ENCODE data around the gene HNRNPUL2. TPM values are rescaled to one million over a fixed set of nuclear protein-coding genes. Genes with fewer than 3 reads are reported as not detected.
A peak's percentile ranks its signal among the peaks of the same experiment; 100 is the strongest.

HNRNPUL2 gene
- total RNA-seq, 1 donor from 2014 or later: 30.9 TPM

- Histone ChIP-seq H3K4me1 (peaks cover 18% of the 10 kb centered on the region), H3K27me3 (no peaks in the 10 kb centered on the region), H4K20me1 (ENCODE audit: low read depth) (peaks cover 54% of the 10 kb centered on the region), H3K4me2 (peak overlapping the region; percentile 95), H3K27ac (peak overlapping the region; percentile 96), H3K36me3 (peaks cover 26% of the 10 kb centered on the region), H3K9me3 (ENCODE audit: low read depth) (no peaks in the 10 kb centered on the region), H3F3A (ENCODE audit: low read depth) (peaks cover 63% of the 10 kb centered on the region), H2AFZ (replicated peaks) (no peak overlapping the region), H3K79me2 (ENCODE audit: low read depth) (peaks cover 86% of the 10 kb centered on the region), H3K4me3 (peak overlapping the region; percentile 79), H3K9ac (peak overlapping the region; percentile 85)
- no peak for DNase-seq (ENCODE audit: low spot score)
- Mint-ChIP-seq H3K4me3 (peak overlapping the region; percentile 93), H3K9me3 (no peaks in the 10 kb centered on the region), H3K27me3 (ENCODE audit: insufficient read depth, low read depth) (peaks cover 12% of the 10 kb centered on the region), H3K4me1 (peaks cover 57% of the 10 kb centered on the region), H3K27ac (peak overlapping the region; percentile 59), H3K36me3 (peaks cover 36% of the 10 kb centered on the region)
- TF ChIP-seq CTCF (IDR thresholded peaks at IDR 0.05): no peak
- TF ChIP-seq EZH2 (IDR thresholded peaks at IDR 0.05): no peak
- TF ChIP-seq EZH2phosphoT487 (IDR thresholded peaks at IDR 0.05): no peak
Measured at GRCh38 chr11:62726156-62726914, 922 bp downstream of the HNRNPUL2 start.

- H3K27me3 Mint-ChIP-seq (ENCODE audit: insufficient read depth, low read depth): peaks cover 12% of the 10 kb centered on the region
- peaks cover 54% of the 10 kb centered on the region for H3K4me1 Mint-ChIP-seq
- H3K36me3 Mint-ChIP-seq: peaks cover 42% of the 10 kb centered on the region
Measured at GRCh38 chr11:62725646-62726045, 1.6 kb downstream of the HNRNPUL2 start.

GRCh38 chr11:62724171-62724570 lies 3.1 kb downstream of the HNRNPUL2 start:
- peaks cover 85% of the 10 kb centered on the region for H3K79me2 ChIP-seq (ENCODE audit: low read depth)
- Mint-ChIP-seq H3K27me3 (ENCODE audit: insufficient read depth, low read depth) (peaks cover 9% of the 10 kb centered on the region), H3K36me3 (peaks cover 53% of the 10 kb centered on the region), H3K9me3 (no peaks in the 10 kb centered on the region), H3K4me1 (peaks cover 46% of the 10 kb centered on the region), H3K4me3 (peak overlapping the region; percentile 93), H3K27ac (no peak overlapping the region)
- peaks cover 78% of the 10 kb centered on the region for H3F3A ChIP-seq (ENCODE audit: low read depth)
- no peaks in the 10 kb centered on the region for H3K9me3 ChIP-seq (ENCODE audit: low read depth)
- peak overlapping the region; percentile 95 for H3K4me2 ChIP-seq
- TF ChIP-seq EZH2 (IDR thresholded peaks at IDR 0.05) (no peak), CTCF (IDR thresholded peaks at IDR 0.05) (no peak), EZH2phosphoT487 (IDR thresholded peaks at IDR 0.05) (no peak)
- peak overlapping the region; percentile 85 for H3K9ac ChIP-seq
- peak overlapping the region; percentile 4 for H3K27ac ChIP-seq
- H3K4me1 ChIP-seq: peaks cover 11% of the 10 kb centered on the region
- H3K27me3 ChIP-seq: no peaks in the 10 kb centered on the region
- peaks cover 50% of the 10 kb centered on the region for H4K20me1 ChIP-seq (ENCODE audit: low read depth)
- H2AFZ ChIP-seq (replicated peaks): no peak overlapping the region
- H3K4me3 ChIP-seq: peak overlapping the region; percentile 79
- peaks cover 42% of the 10 kb centered on the region for H3K36me3 ChIP-seq
- no peak for DNase-seq (ENCODE audit: low spot score)

More at GRCh38 chr11:62725646-62726045, 1.6 kb downstream of the HNRNPUL2 start:
- H3K27ac Mint-ChIP-seq: peak overlapping the region; percentile 59
- peaks cover 32% of the 10 kb centered on the region for H3K36me3 ChIP-seq
- peak overlapping the region; percentile 95 for H3K4me2 ChIP-seq
- H4K20me1 ChIP-seq (ENCODE audit: low read depth): peaks cover 54% of the 10 kb centered on the region
- H3K9me3 ChIP-seq (ENCODE audit: low read depth): no peaks in the 10 kb centered on the region
- H3K27ac ChIP-seq: peak overlapping the region; percentile 96
- no peaks in the 10 kb centered on the region for H3K9me3 Mint-ChIP-seq
- peaks cover 68% of the 10 kb centered on the region for H3F3A ChIP-seq (ENCODE audit: low read depth)
- TF ChIP-seq EZH2phosphoT487 (IDR thresholded peaks at IDR 0.05): no peak
- TF ChIP-seq CTCF (IDR thresholded peaks at IDR 0.05): no peak
- no peak for TF ChIP-seq EZH2 (IDR thresholded peaks at IDR 0.05)
- no peaks in the 10 kb centered on the region for H3K27me3 ChIP-seq
- H3K4me3 Mint-ChIP-seq: peak overlapping the region; percentile 93
- H3K4me1 ChIP-seq: peaks cover 18% of the 10 kb centered on the region
- H3K79me2 ChIP-seq (ENCODE audit: low read depth): peaks cover 86% of the 10 kb centered on the region
- no peak for DNase-seq (ENCODE audit: low spot score)
- H3K4me3 ChIP-seq: peak overlapping the region; percentile 79
- peak overlapping the region; percentile 85 for H3K9ac ChIP-seq
- H2AFZ ChIP-seq (replicated peaks): no peak overlapping the region

Measured in neural progenitor cell (in vitro differentiated cells).